H1 (cell line): ENCODE measurements around the gene DENND4B. TPM values are rescaled to one million over a fixed set of nuclear protein-coding genes. Genes with fewer than 3 reads are reported as not detected.

ENCODE experiments used
- CTCF ChIA-PET: fragments of 300-600 bp; sonication (Branson Sonifier 250); formaldehyde crosslinking; loops from one replicate; lab custom pipeline; 2021; ENCODE audit not compliant: partially characterized antibody; lab: Charles Lee
- POLR2A ChIA-PET: fragments of 300-600 bp; sonication (Branson Sonifier 250); formaldehyde crosslinking; loops from one replicate; lab custom pipeline; 2021; ENCODE audit warnings: inconsistent platforms; ENCODE audit not compliant: partially characterized antibody; lab: Charles Lee
- DNase-seq, 2 experiments: peaks; one replicate each; pipeline versions ENCODE4 v3.0.0 to v3.0.0-alpha.2; 2010 to 2022; ENCODE audit warnings: low spot score in 2 of 2, low read depth in 1 of 2, mixed read lengths in 1 of 2
- FAIRE-seq: peaks from 2 replicates; lab custom pipeline; 2011; peaks lifted over from hg19 to GRCh38; lab: Jason Lieb, UNC
- H2AFZ ChIP-seq: 2 replicates; pipeline ENCODE4 v1.8.1; 2012; ENCODE audit warnings: low read length, inconsistent platforms
- H2AK5ac ChIP-seq: 2 replicates; pipeline ENCODE4 v1.6.1; 2013; ENCODE audit warnings: low read depth, low read length
- H2BK120ac ChIP-seq: replicated peaks from 2 replicates; pipeline ENCODE3; 2013; ENCODE audit warnings: low read depth, low read length, inconsistent platforms
- H2BK12ac ChIP-seq: 2 replicates; pipeline ENCODE4 v1.6.1; 2013; ENCODE audit warnings: low read depth, low read length
- H2BK15ac ChIP-seq: 2 replicates; pipeline ENCODE4 v1.6.1; 2013; ENCODE audit warnings: low read length
- H2BK20ac ChIP-seq: 2 replicates; pipeline ENCODE4 v1.6.1; 2013; ENCODE audit warnings: low read length
- H2BK5ac ChIP-seq: 2 replicates; pipeline ENCODE4 v1.6.1; 2013; ENCODE audit warnings: low read depth, low read length
- H3K14ac ChIP-seq: 2 replicates; pipeline ENCODE4 v1.6.1; 2013; ENCODE audit warnings: inconsistent platforms; ENCODE audit not compliant: insufficient read length
- H3K18ac ChIP-seq: 2 replicates; pipeline ENCODE4 v1.6.1; 2013; ENCODE audit warnings: low read length; ENCODE audit errors: extremely low read depth
- H3K23ac ChIP-seq: 2 replicates; pipeline ENCODE4 v1.6.1; 2013; ENCODE audit warnings: inconsistent platforms; ENCODE audit not compliant: insufficient read length
- H3K23me2 ChIP-seq: 2 replicates; pipeline ENCODE4 v1.6.1; 2013; ENCODE audit warnings: low read depth, low read length
- H3K27ac ChIP-seq: 2 replicates; pipeline ENCODE4 v1.6.1; 2011; ENCODE audit warnings: low read depth, low read length, inconsistent platforms
- H3K27me3 ChIP-seq, 4 experiments: replicated peaks in 1 of 4; 1 replicate in 1 of 4; 2 replicates in 3 of 4; pipeline versions ENCODE4 v1.6.1 to v1.8.1; 2011 to 2013; ENCODE audit warnings: low read length in 3 of 4, mild to moderate bottlenecking in 3 of 4, inconsistent platforms in 2 of 4, mixed read lengths in 2 of 4, moderate library complexity in 1 of 4; ENCODE audit not compliant: control insufficient read depth in 3 of 4, insufficient read depth in 3 of 4; ENCODE audit errors: extremely low read depth in 1 of 4
- H3K36me3 ChIP-seq, 4 experiments: 2 replicates each; pipeline versions ENCODE4 v1.6.1 to v1.8.1; 2011 to 2013; ENCODE audit warnings: mild to moderate bottlenecking in 4 of 4, low read length in 3 of 4, moderate library complexity in 2 of 4, control low read depth in 1 of 4, inconsistent platforms in 1 of 4; ENCODE audit not compliant: insufficient read depth in 4 of 4, control insufficient read depth in 2 of 4
- H3K4ac ChIP-seq: replicated peaks from 2 replicates; pipeline ENCODE3; 2013; ENCODE audit warnings: low read length, low read depth, mixed read lengths, inconsistent platforms; ENCODE audit not compliant: insufficient read length
- H3K4me1 ChIP-seq, 4 experiments: replicated peaks in 1 of 4; 1 replicate in 1 of 4; 2 replicates in 3 of 4; pipeline versions ENCODE4 v1.6.1 to v1.8.1; 2011 to 2013; ENCODE audit warnings: low read length in 3 of 4, inconsistent platforms in 2 of 4, mixed read lengths in 1 of 4; ENCODE audit not compliant: insufficient read depth in 4 of 4, control insufficient read depth in 3 of 4
- H3K4me2 ChIP-seq, 2 experiments: 2 replicates each; pipeline versions ENCODE4 v1.6.1 to v1.8.1; 2011 to 2013; ENCODE audit warnings: low read depth in 2 of 2, low read length in 2 of 2, control low read depth in 1 of 2, inconsistent platforms in 1 of 2, mild to moderate bottlenecking in 1 of 2; ENCODE audit not compliant: insufficient read depth in 1 of 2
- H3K4me3 ChIP-seq, 4 experiments: fragments of 200-600, 300-600 bp in 1 of 4; sonication (generic), shearing (Covaris generic), sonication (Bioruptor Twin) in 1 of 4; 2 replicates each; pipeline versions ENCODE4 v1.5.1 to v1.8.1; 2011 to 2016; ENCODE audit warnings: low read length in 4 of 4, low read depth in 3 of 4, control low read depth in 2 of 4, inconsistent platforms in 2 of 4, mild to moderate bottlenecking in 2 of 4, mixed read lengths in 1 of 4, moderate library complexity in 1 of 4; ENCODE audit not compliant: insufficient read depth in 2 of 4; ENCODE audit errors: extremely low read depth in 1 of 4
- H3K56ac ChIP-seq: replicated peaks from 2 replicates; pipeline ENCODE3; 2013; ENCODE audit warnings: low read depth, mild to moderate bottlenecking, mixed read lengths, low read length, inconsistent platforms; ENCODE audit not compliant: insufficient read length
- H3K79me1 ChIP-seq: 2 replicates; pipeline ENCODE4 v1.6.1; 2013; ENCODE audit warnings: low read depth, low read length, control low read depth
- H3K79me2 ChIP-seq, 2 experiments: 2 replicates each; pipeline versions ENCODE4 v1.6.1 to v1.8.1; 2012 to 2013; ENCODE audit warnings: low read length in 2 of 2, mild to moderate bottlenecking in 2 of 2, inconsistent platforms in 1 of 2; ENCODE audit not compliant: insufficient read depth in 2 of 2, control insufficient read depth in 1 of 2
- H3K9ac ChIP-seq, 4 experiments: replicated peaks in 1 of 4; 1 replicate in 1 of 4; 2 replicates in 3 of 4; pipeline versions ENCODE4 v1.6.1 to v1.8.1; 2011 to 2013; ENCODE audit warnings: low read depth in 3 of 4, low read length in 3 of 4, control low read depth in 2 of 4, mild to moderate bottlenecking in 2 of 4, moderate library complexity in 2 of 4, inconsistent platforms in 1 of 4; ENCODE audit errors: extremely low read depth in 1 of 4
- H3K9me3 ChIP-seq, 2 experiments: 2 replicates each; pipeline versions ENCODE4 v1.6.1 to v1.8.1; 2012 to 2013; ENCODE audit warnings: mild to moderate bottlenecking in 2 of 2, moderate library complexity in 2 of 2, control low read depth in 1 of 2, inconsistent platforms in 1 of 2, low read depth in 1 of 2, low read length in 1 of 2, mixed read lengths in 1 of 2; ENCODE audit not compliant: insufficient read depth in 2 of 2
- H4K20me1 ChIP-seq, 2 experiments: replicated peaks in 1 of 2; 2 replicates each; pipeline versions ENCODE3 to v1.8.1; 2011 to 2013; ENCODE audit warnings: inconsistent platforms in 2 of 2, low read length in 2 of 2, mild to moderate bottlenecking in 1 of 2; ENCODE audit not compliant: insufficient read depth in 2 of 2, control insufficient read depth in 1 of 2
- H4K5ac ChIP-seq: 2 replicates; pipeline ENCODE4 v1.6.1; 2013; ENCODE audit warnings: low read length, low read depth, mixed read lengths, inconsistent platforms; ENCODE audit not compliant: insufficient read length
- H4K8ac ChIP-seq: 2 replicates; pipeline ENCODE4 v1.8.0; 2013; ENCODE audit warnings: mild to moderate bottlenecking, moderate library complexity, low read length, inconsistent platforms; ENCODE audit not compliant: insufficient read depth; ENCODE audit errors: extremely low read depth
- H4K91ac ChIP-seq: replicated peaks from 2 replicates; pipeline ENCODE3; 2013; ENCODE audit warnings: low read length, mixed read lengths, inconsistent platforms; ENCODE audit not compliant: insufficient read length
- CBX5 ChIP-seq: fragments of 300-800, 300-1000 bp; sonication (generic); IDR thresholded peaks from 2 replicates; pipeline ENCODE4 v1.7.1; 2016; ENCODE audit warnings: antibody characterized with exemption, low read length, low read depth
- CBX8 ChIP-seq: fragments of 300-800, 300-1000 bp; sonication (generic); IDR thresholded peaks from 2 replicates; pipeline ENCODE4 v1.7.1; 2016; ENCODE audit warnings: low read depth, low read length, borderline replicate concordance
- CHD1 ChIP-seq: IDR thresholded peaks from 2 replicates; pipeline ENCODE4 v1.6.1; 2012; ENCODE audit warnings: low read depth, low read length, improper control_type of control experiment
- CHD2 ChIP-seq: IDR thresholded peaks from 2 replicates; pipeline ENCODE4 v1.6.1; 2012; ENCODE audit warnings: low read length, improper control_type of control experiment
- POLR2A ChIP-seq, 2 experiments: IDR thresholded peaks; 1 replicate in 1 of 2; 2 replicates in 1 of 2; pipeline ENCODE4 v1.6.1; 2011; ENCODE audit warnings: low read depth in 2 of 2, low read length in 2 of 2, mild to moderate bottlenecking in 2 of 2; ENCODE audit errors: control extremely low read depth in 1 of 2
- POLR2AphosphoS5 ChIP-seq: IDR thresholded peaks from 2 replicates; pipeline ENCODE4 v1.6.1; 2011; ENCODE audit warnings: low read depth, low read length
- TAF1 ChIP-seq: IDR thresholded peaks from 2 replicates; pipeline ENCODE4 v1.6.1; 2011; ENCODE audit warnings: mild to moderate bottlenecking, low read depth, low read length
- TBP ChIP-seq: IDR thresholded peaks from 2 replicates; pipeline ENCODE4 v1.6.1; 2011; ENCODE audit warnings: low read depth, low read length, improper control_type of control experiment
- TCF12 ChIP-seq: IDR thresholded peaks from 2 replicates; pipeline ENCODE4 v1.6.1; 2011; ENCODE audit warnings: low read depth, mild to moderate bottlenecking, low read length
- WGBS, 2 experiments: shearing (Covaris generic) in 1 of 2; methylation state at CpG; one replicate each; pipeline versions ENCODE4 v1.1.6 to v1.1.7; 2013 to 2015; ENCODE audit warnings: low lambda C conversion rate in 2 of 2, mixed read lengths in 2 of 2, inconsistent platforms in 1 of 2, low coverage in 1 of 2, missing lambda C conversion rate in 1 of 2; ENCODE audit not compliant: insufficient replicate concordance in 2 of 2, insufficient coverage in 1 of 2, insufficient read length in 1 of 2; ENCODE audit errors: extremely low coverage in 1 of 2, missing lambda C conversion rate in 1 of 2; 5-methylcytosine and 5-hydroxymethylcytosine counted together
- polyA plus RNA-seq, 7 experiments: library from polyadenylated mRNA; depleted of rRNA in 3 of 7; stranded (reverse) in 5 of 7; unstranded in 2 of 7; fragments of >200 nt in 5 of 7; fragments of 200-250 nt in 2 of 7; gene quantifications; 1 replicate in 5 of 7; 2 replicates in 1 of 7; 4 replicates in 1 of 7; pipeline versions ENCODE4 v1.2.1 to v1.2.3, GENCODE V29; 2011 to 2013; ENCODE audit warnings: missing spikeins in 2 of 7, mixed read lengths in 2 of 7
- total RNA-seq: library from RNA; stranded (reverse); fragmentation: NEBNext Ultra II Directional; extraction: Animal tissue kit (Norgen Biotek cat#: 25700); gene quantifications from 2 replicates; pipeline ENCODE4 v1.2.1, GENCODE V29; 2021

Gene DENND4B
- total and polyA plus RNA-seq, 2 of the 8 experiments (the other 6 are each of a cell fraction or from before 2014, with no cell fraction given) = 45.6 to 61.1 TPM

DNA sequence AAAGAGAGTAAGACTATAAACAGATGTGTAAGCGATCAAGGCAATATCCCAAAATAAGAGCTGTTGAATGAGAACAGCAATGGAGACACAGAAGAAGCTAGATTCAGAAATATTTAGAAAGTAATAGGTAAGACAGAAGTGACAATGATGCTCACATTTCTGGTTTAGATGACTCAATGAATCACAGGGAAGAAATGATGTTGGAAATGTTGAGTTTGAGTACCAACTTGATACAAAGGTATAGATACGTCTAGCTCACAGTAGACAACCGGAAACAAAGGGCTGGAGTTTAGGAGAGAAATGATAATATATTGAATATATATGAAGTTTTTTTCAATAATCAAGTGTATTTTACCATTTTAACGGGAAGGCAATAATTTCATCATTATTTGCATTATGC, 30.2 kb downstream of the DENND4B start:
- Histone ChIP-seq H2BK120ac (no peak overlapping the region), H3K14ac (no peak overlapping the region), H3K27me3 (no peaks in the 10 kb centered on the region), H2AFZ (no peak overlapping the region), H3K18ac (no peak overlapping the region), H3K27ac (no peak overlapping the region), H3K36me3 (peaks cover 0 to 8% (median 0%) of the 10 kb centered on the region in 4 experiments; a peak in 4 of 8 replicates), H4K20me1 (peaks cover 31 to 34% of the 10 kb centered on the region in 2 experiments), H3K23me2 (peaks cover 6% of the 10 kb centered on the region), H3K79me1 (peaks cover 13% of the 10 kb centered on the region), H4K5ac (no peak overlapping the region), H4K91ac (no peak overlapping the region), H2BK5ac (no peak overlapping the region), H2BK20ac (no peak overlapping the region), H2BK15ac (no peak overlapping the region), H3K4me1 (peaks cover 5 to 14% (median 11%) of the 10 kb centered on the region in 4 experiments; a peak in 6 of 7 replicates), H3K79me2 (peaks cover 45 to 95% of the 10 kb centered on the region in 2 experiments), H2BK12ac (no peak overlapping the region), H2AK5ac (no peak overlapping the region), H3K9ac (no peak overlapping the region), H3K4me2 (no peak overlapping the region), H3K4ac (no peak overlapping the region), H3K4me3 (no peak overlapping the region), H3K9me3 (no peaks in the 10 kb centered on the region), H4K8ac (no peak overlapping the region), H3K23ac (no peak overlapping the region), H3K56ac (no peak overlapping the region)
- CTCF ChIA-PET = interaction anchor here (0.7 to 1.2 kb wide), 2 partner anchors 120 to 151 kb away, joined by 3 to 4 read pairs; no protein-coding TSS in a partner anchor
- DNase-seq (no peak), FAIRE-seq (no peak)
- TF ChIP-seq CHD1 = no peak
- TF ChIP-seq POLR2A (IDR thresholded peaks at IDR 0.05; ENCODE audit: control extremely low read depth in 1 of 2, low read depth in 2 of 2, low read length in 2 of 2) = no peak
- no peak for TF ChIP-seq TCF12
- TF ChIP-seq CBX8 = no peak
- no peak for TF ChIP-seq CBX5
- no peak for TF ChIP-seq TBP
- TF ChIP-seq POLR2AphosphoS5 = no peak
- no peak for TF ChIP-seq CHD2
- TF ChIP-seq TAF1 = no peak
- POLR2A ChIA-PET = interaction anchor here (0.7 to 1.5 kb wide), 3 partner anchors 9 to 285 kb away, joined by 3 read pairs; no protein-coding TSS in a partner anchor
- 94% methylated on average over 4 of the region's 4 CpGs; no CpG with 5 or more reads in 1 of the 2 experiments for WGBS, 2 experiments
